Measurements from ENCODE around the gene MAN2C1.

Gene MAN2C1

DNA sequence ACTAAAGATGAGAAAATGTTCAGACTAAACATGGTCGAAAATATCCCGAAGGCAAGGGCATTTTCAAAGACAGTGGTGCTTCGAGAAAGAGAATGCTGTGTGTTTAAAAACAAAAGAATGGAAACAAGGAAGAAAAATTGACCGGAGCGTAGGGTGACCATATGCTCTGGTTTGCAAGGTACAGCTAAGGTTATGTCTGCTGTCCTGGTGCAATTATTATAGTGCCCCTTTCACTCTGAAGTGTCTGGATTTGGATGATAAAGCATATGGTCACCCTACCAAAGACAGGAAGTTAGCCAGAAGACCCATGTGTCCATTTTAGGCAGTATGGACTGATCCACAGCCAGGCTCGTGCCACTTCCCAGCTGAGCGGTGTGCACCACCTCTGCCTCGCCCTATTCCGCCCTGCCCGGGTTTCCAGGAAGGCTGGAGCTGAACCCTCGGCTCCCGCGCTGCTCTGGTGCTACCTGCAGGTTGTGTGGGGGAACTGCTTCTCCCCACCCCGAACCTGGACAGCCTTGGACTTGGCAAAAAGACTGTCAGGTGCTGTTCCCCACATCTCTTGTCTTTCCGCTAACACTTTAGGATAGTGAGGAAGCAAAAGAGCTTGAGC lies 60.5 kb downstream of the MAN2C1 start:
- no CpG with 5 or more reads among the region's 15 CpGs for WGBS, 2 donors (ENCODE audit: extremely low coverage in 2 of 2, insufficient read length in 2 of 2, insufficient replicate concordance in 1 of 2)
- H3K4me2 ChIP-seq (ENCODE audit: insufficient read depth, low read length, poor library complexity, severe bottlenecking): no peak overlapping the region
- no peak overlapping the region for H3K14ac ChIP-seq (ENCODE audit: low read length)
- no peaks in the 10 kb centered on the region for H3K9me3 ChIP-seq (replicated peaks in 1 of 2; ENCODE audit: control insufficient read depth in 2 of 2, insufficient read depth in 1 of 2, low read depth in 1 of 2, low read length in 2 of 2)
- H3K4me1 ChIP-seq (ENCODE audit: control insufficient read depth in 2 of 2, insufficient read depth in 1 of 2, low read depth in 1 of 2, low read length in 2 of 2): no peaks in the 10 kb centered on the region
- H3K27ac ChIP-seq (replicated peaks; ENCODE audit: low read length): no peak overlapping the region
- H3K79me1 ChIP-seq (ENCODE audit: low read depth, low read length): peaks cover 2% of the 10 kb centered on the region
- H4K8ac ChIP-seq (ENCODE audit: low read depth, low read length): no peak overlapping the region
- H3K4me3 ChIP-seq (ENCODE audit: low read length in 2 of 2): no peak overlapping the region
- H2BK120ac ChIP-seq (ENCODE audit: low read depth, low read length): no peak overlapping the region
- peaks cover 0 to 44% (median 7%) of the 10 kb centered on the region in 3 experiments for H3K27me3 ChIP-seq (ENCODE audit: control insufficient read depth in 3 of 3, insufficient read depth in 3 of 3, low read depth in 1 of 3, low read length in 3 of 3)
- H3K23ac ChIP-seq (ENCODE audit: low read depth, low read length, poor library complexity): no peak overlapping the region
- DNase-seq (ENCODE audit: low spot score): peak; percentile 6
- H2BK12ac ChIP-seq (ENCODE audit: low read length): no peak overlapping the region
- H3K9ac ChIP-seq (ENCODE audit: low read depth, low read length, poor library complexity): no peak overlapping the region
- no peak overlapping the region for H2BK15ac ChIP-seq (ENCODE audit: low read length)
- no peak overlapping the region for H2AFZ ChIP-seq (ENCODE audit: low read length)
- no peak overlapping the region for H2BK5ac ChIP-seq (ENCODE audit: low read length)
- H3K4ac ChIP-seq (ENCODE audit: low read length): no peak overlapping the region
- no peak overlapping the region for H3K18ac ChIP-seq (ENCODE audit: low read length)
- H4K91ac ChIP-seq (ENCODE audit: low read depth, low read length, poor library complexity): no peak overlapping the region
- H3K36me3 ChIP-seq (replicated peaks in 1 of 2; ENCODE audit: control insufficient read depth in 2 of 2, insufficient read depth in 2 of 2, low read length in 2 of 2): no peaks in the 10 kb centered on the region
- H2AK5ac ChIP-seq (ENCODE audit: low read depth, low read length): no peak overlapping the region

DNA sequence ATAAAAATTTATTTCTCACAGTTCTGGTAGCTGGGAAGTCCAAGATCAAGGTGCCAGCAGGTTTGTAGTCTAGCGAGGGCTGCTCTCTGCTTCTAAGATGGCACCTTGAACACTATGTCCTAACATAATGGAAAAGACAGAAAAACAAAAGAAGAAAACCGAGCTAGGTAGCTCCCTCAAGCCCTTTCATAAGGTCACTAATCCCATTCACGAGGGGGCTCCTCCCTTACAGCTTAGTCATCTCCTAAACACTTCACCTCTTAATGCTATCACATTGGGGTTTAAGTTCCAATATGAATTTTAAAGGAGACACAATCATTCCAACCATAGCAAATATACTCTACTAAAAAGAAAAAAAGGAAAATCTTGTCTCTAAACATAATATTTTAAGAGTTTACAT lies 62.2 kb downstream of the MAN2C1 start:
- DNase-seq (ENCODE audit: low spot score): no peak
- no peak overlapping the region for H3K14ac ChIP-seq (ENCODE audit: low read length)
- H2AK5ac ChIP-seq (ENCODE audit: low read depth, low read length): no peak overlapping the region
- H2BK5ac ChIP-seq (ENCODE audit: low read length): no peak overlapping the region
- no peaks in the 10 kb centered on the region for H3K79me1 ChIP-seq (ENCODE audit: low read depth, low read length)
- no peaks in the 10 kb centered on the region for H3K9me3 ChIP-seq (replicated peaks in 1 of 2; ENCODE audit: control insufficient read depth in 2 of 2, insufficient read depth in 1 of 2, low read depth in 1 of 2, low read length in 2 of 2)
- H3K27ac ChIP-seq (replicated peaks; ENCODE audit: low read length): no peak overlapping the region
- no peak overlapping the region for H2BK12ac ChIP-seq (ENCODE audit: low read length)
- H3K4me3 ChIP-seq (ENCODE audit: low read length in 2 of 2): no peak overlapping the region
- no peak overlapping the region for H3K4me2 ChIP-seq (ENCODE audit: insufficient read depth, low read length, poor library complexity, severe bottlenecking)
- no peaks in the 10 kb centered on the region for H3K36me3 ChIP-seq (replicated peaks in 1 of 2; ENCODE audit: control insufficient read depth in 2 of 2, insufficient read depth in 2 of 2, low read length in 2 of 2)
- no peak overlapping the region for H2AFZ ChIP-seq (ENCODE audit: low read length)
- no peak overlapping the region for H2BK120ac ChIP-seq (ENCODE audit: low read depth, low read length)
- H3K18ac ChIP-seq (ENCODE audit: low read length): no peak overlapping the region
- no peak overlapping the region for H4K91ac ChIP-seq (ENCODE audit: low read depth, low read length, poor library complexity)
- H3K23ac ChIP-seq (ENCODE audit: low read depth, low read length, poor library complexity): no peak overlapping the region
- no peaks in the 10 kb centered on the region for H3K4me1 ChIP-seq (ENCODE audit: control insufficient read depth in 2 of 2, insufficient read depth in 1 of 2, low read depth in 1 of 2, low read length in 2 of 2)
- no peak overlapping the region for H2BK15ac ChIP-seq (ENCODE audit: low read length)
- no peak overlapping the region for H3K4ac ChIP-seq (ENCODE audit: low read length)
- peaks cover 0 to 40% (median 7%) of the 10 kb centered on the region in 3 experiments for H3K27me3 ChIP-seq (ENCODE audit: control insufficient read depth in 3 of 3, insufficient read depth in 3 of 3, low read depth in 1 of 3, low read length in 3 of 3)
- H4K8ac ChIP-seq (ENCODE audit: low read depth, low read length): no peak overlapping the region
- no peak overlapping the region for H3K9ac ChIP-seq (ENCODE audit: low read depth, low read length, poor library complexity)
- no CpG with 5 or more reads among the region's 3 CpGs for WGBS, 2 donors (ENCODE audit: extremely low coverage in 2 of 2, insufficient read length in 2 of 2, insufficient replicate concordance in 1 of 2)

Measured in neuronal stem cell (in vitro differentiated cells).